IMR-90 (cell line): ENCODE data around the gene VOPP1. TPM values are rescaled to one million over a fixed set of nuclear protein-coding genes. Genes with fewer than 3 reads are reported as not detected.
A peak's percentile ranks its signal among the peaks of the same experiment; 100 is the strongest.

Experiments used
- ATAC-seq: fragments of 200-7000 bp; cut with Tn5 transposase; 2 replicates; pipeline ENCODE4 v1.9.1; 2020; ENCODE audit warnings: low read depth, mild to moderate bottlenecking, moderate library complexity
- BruUV-seq: library from RNA; stranded (reverse); fragments of 400-500 nt; replicated peaks from 2 replicates; lab custom pipeline; 2021; lab: Mats Ljungman, UMichigan
- CTCF ChIA-PET: fragments of 300-600 bp; formaldehyde crosslinking; extraction: SDS; loops from one replicate; lab custom pipeline; 2021; ENCODE audit warnings: antibody characterized with exemption; lab: Yijun Ruan, JAX
- POLR2A ChIA-PET: fragments of 300-600 bp; sonication (Branson Sonifier 250); formaldehyde crosslinking; loops from one replicate; lab custom pipeline; 2022; ENCODE audit warnings: antibody characterized with exemption; ENCODE audit not compliant: unreplicated experiment; lab: Charles Lee
- DNase-seq: peaks from one replicate; pipeline ENCODE4 v3.0.0; 2013
- H2AFZ ChIP-seq: replicated peaks from 2 replicates; pipeline ENCODE3; 2013; ENCODE audit warnings: low read length, mild to moderate bottlenecking; ENCODE audit not compliant: poor library complexity
- H2AK5ac ChIP-seq: 2 replicates; pipeline ENCODE4 v1.6.1; 2013; ENCODE audit warnings: low read depth, low read length, inconsistent platforms
- H2AK9ac ChIP-seq: replicated peaks from 2 replicates; pipeline ENCODE3; 2013; ENCODE audit warnings: mild to moderate bottlenecking, low read depth, low read length, moderate library complexity; ENCODE audit not compliant: poor library complexity
- H2BK120ac ChIP-seq: 2 replicates; pipeline ENCODE4 v1.6.1; 2013; ENCODE audit warnings: low read depth, low read length, inconsistent platforms
- H2BK15ac ChIP-seq: 3 replicates; pipeline ENCODE4 v1.6.1; 2013; ENCODE audit warnings: low read depth, low read length, inconsistent platforms
- H2BK20ac ChIP-seq: 2 replicates; pipeline ENCODE4 v1.6.1; 2013; ENCODE audit warnings: low read depth, mild to moderate bottlenecking, inconsistent platforms, low read length, moderate library complexity
- H2BK5ac ChIP-seq: 2 replicates; pipeline ENCODE4 v1.6.1; 2013; ENCODE audit warnings: mild to moderate bottlenecking, low read depth, low read length, inconsistent platforms; ENCODE audit not compliant: poor library complexity, severe bottlenecking
- H3K14ac ChIP-seq: replicated peaks from 2 replicates; pipeline ENCODE4 v1.6.1; 2013; ENCODE audit warnings: low read depth, low read length, inconsistent platforms
- H3K18ac ChIP-seq: 2 replicates; pipeline ENCODE4 v1.6.1; 2013; ENCODE audit warnings: low read depth, low read length, control low read depth
- H3K23ac ChIP-seq: 2 replicates; pipeline ENCODE4 v1.6.1; 2013; ENCODE audit warnings: low read depth, low read length, inconsistent platforms
- H3K27ac ChIP-seq: 2 replicates; pipeline ENCODE4 v1.5.1; 2013; ENCODE audit warnings: mild to moderate bottlenecking, control low read depth, low read length; ENCODE audit not compliant: insufficient read depth
- H3K27me3 ChIP-seq: 2 replicates; pipeline ENCODE4 v1.6.1; 2013; ENCODE audit warnings: low read length; ENCODE audit not compliant: control insufficient read depth, insufficient read depth
- H3K36me3 ChIP-seq: 2 replicates; pipeline ENCODE4 v1.6.1; 2013; ENCODE audit warnings: low read length, mixed read lengths; ENCODE audit not compliant: control insufficient read depth, insufficient read depth
- H3K4ac ChIP-seq: 2 replicates; pipeline ENCODE4 v1.6.1; 2013; ENCODE audit warnings: low read depth, low read length, inconsistent platforms
- H3K4me1 ChIP-seq: 2 replicates; pipeline ENCODE4 v1.6.1; 2013; ENCODE audit warnings: low read length, mixed read lengths; ENCODE audit not compliant: control insufficient read depth, insufficient read depth
- H3K4me2 ChIP-seq: 2 replicates; pipeline ENCODE4 v1.6.1; 2013; ENCODE audit warnings: low read depth, mild to moderate bottlenecking, control low read depth, low read length, moderate library complexity
- H3K4me3 ChIP-seq: 2 replicates; pipeline ENCODE4 v1.5.1; 2013; ENCODE audit warnings: low read depth, mild to moderate bottlenecking, control low read depth, low read length, moderate library complexity; ENCODE audit not compliant: insufficient read depth
- H3K56ac ChIP-seq: 2 replicates; pipeline ENCODE4 v1.6.1; 2013; ENCODE audit warnings: low read length, inconsistent platforms; ENCODE audit not compliant: insufficient read depth; ENCODE audit errors: extremely low read depth
- H3K79me1 ChIP-seq, 2 experiments: 2 replicates each; pipeline ENCODE4 v1.6.1; 2013; ENCODE audit warnings: low read length in 2 of 2, inconsistent platforms in 1 of 2, low read depth in 1 of 2
- H3K9ac ChIP-seq: 2 replicates; pipeline ENCODE4 v1.6.1; 2013; ENCODE audit warnings: low read depth, low read length, control low read depth
- H3K9me1 ChIP-seq: 2 replicates; pipeline ENCODE4 v1.6.1; 2013; ENCODE audit warnings: low read length, inconsistent platforms; ENCODE audit not compliant: insufficient read depth
- H3K9me3 ChIP-seq: 2 replicates; pipeline ENCODE4 v1.6.1; 2013; ENCODE audit warnings: low read length; ENCODE audit not compliant: control insufficient read depth, insufficient read depth
- H4K20me1 ChIP-seq: 2 replicates; pipeline ENCODE4 v1.6.1; 2013; ENCODE audit warnings: low read length, inconsistent platforms; ENCODE audit not compliant: insufficient read depth
- H4K5ac ChIP-seq: 2 replicates; pipeline ENCODE4 v1.6.1; 2013; ENCODE audit warnings: mild to moderate bottlenecking, low read depth, low read length, control low read depth
- H4K8ac ChIP-seq, 2 experiments: 2 replicates each; pipeline ENCODE4 v1.6.1; 2013; ENCODE audit warnings: low read depth in 2 of 2, low read length in 2 of 2, control low read depth in 1 of 2, inconsistent platforms in 1 of 2
- H4K91ac ChIP-seq: 2 replicates; pipeline ENCODE4 v1.6.1; 2013; ENCODE audit warnings: low read depth, low read length, inconsistent platforms; ENCODE audit not compliant: insufficient read depth
- BHLHE40 ChIP-seq: fragments of 150-350 bp; IDR thresholded peaks from 2 replicates; pipeline ENCODE4 v1.6.1; 2016; ENCODE audit warnings: mild to moderate bottlenecking, low read depth, low read length
- CHD1 ChIP-seq: IDR thresholded peaks from 2 replicates; pipeline ENCODE4 v1.6.1; 2012; ENCODE audit warnings: low read depth, low read length, improper control_type of control experiment
- CTCF ChIP-seq: conservative IDR thresholded peaks from 2 replicates; pipeline ENCODE4 v1.5.1; 2012; ENCODE audit warnings: mild to moderate bottlenecking, low read depth, low read length, improper control_type of control experiment
- RAD21 ChIP-seq: IDR thresholded peaks from 2 replicates; pipeline ENCODE4 v1.6.1; 2012; ENCODE audit warnings: low read length, improper control_type of control experiment
- WGBS, 2 experiments: methylation state at CpG; one replicate each; pipeline versions ENCODE4 v1.1.5 to v1.1.7; 2013; ENCODE audit warnings: missing lambda C conversion rate in 2 of 2; ENCODE audit not compliant: insufficient read length in 1 of 2; ENCODE audit errors: extremely low coverage in 2 of 2; 5-methylcytosine and 5-hydroxymethylcytosine counted together
- dilution Hi-C: fragments of 300-500 bp; cut with HindIII; formaldehyde crosslinking; loops from one replicate; pipeline ENCODE4 v1.14.3; 2018; ENCODE audit warnings: low sequenced_read_pairs; ENCODE audit not compliant: unreplicated experiment
- in situ Hi-C: fragments of 300-500 bp; cut with MboI; formaldehyde crosslinking; loops from 3 replicates; pipeline ENCODE4 v1.14.3; 2019; ENCODE audit warnings: low sequenced_read_pairs, inconsistent platforms, mixed read lengths
- intact Hi-C: fragments of 100-400 bp; cut with micrococcal nuclease; formaldehyde crosslinking; loops from 2 replicates; pipeline ENCODE4 v1.10.0; 2022
- polyA plus RNA-seq, 3 experiments: library from polyadenylated mRNA; depleted of rRNA; stranded (reverse); fragments of >200 nt; gene quantifications; 2 replicates each; pipeline ENCODE4 v1.2.3, GENCODE V29; 2012; ENCODE audit warnings: low replicate concordance in 1 of 3
- total RNA-seq: library from RNA; depleted of rRNA; stranded (reverse); fragments of >200 nt; gene quantifications from 2 replicates; pipeline ENCODE4 v1.2.3, GENCODE V29; 2012; rRNA removed

The VOPP1 gene
- total and polyA plus RNA-seq, 2 of the 4 experiments (the other 2 are of a cell fraction), result 60.2 to 94.5 TPM

- POLR2A ChIA-PET, result no interaction called here
- peak; percentile 30 for ATAC-seq
- WGBS, 2 experiments, result 8% methylated on average over 2 of the region's 5 CpGs; no CpG with 5 or more reads in 1 of the 2 experiments
These were observed 149.0 kb downstream of the VOPP1 start for GRCh38 chr7:55423277-55423711.

More at GRCh38 chr7:55423277-55423711, 149.0 kb downstream of the VOPP1 start:
- no peak overlapping the region for H2BK120ac ChIP-seq
- H3K9me1 ChIP-seq, result peaks cover 9% of the 10 kb centered on the region
- TF ChIP-seq CTCF (peak; percentile 37), BHLHE40 (peak; percentile 48; the same call in 1 of the 2 replicates), RAD21 (peak; percentile 25), CHD1 (no peak)
- no peak overlapping the region; the same call in 1 of the 2 replicates for H2AK5ac ChIP-seq
- DNase-seq, result peak; percentile 58
- no peak overlapping the region; the same call in 2 of the 3 replicates for H2BK15ac ChIP-seq
- no peak overlapping the region for H4K5ac ChIP-seq
- H2AK9ac ChIP-seq, result no peak overlapping the region
- H3K27me3 ChIP-seq, result no peaks in the 10 kb centered on the region
- H3K18ac ChIP-seq, result no peak overlapping the region
- H3K4me3 ChIP-seq, result no peak overlapping the region
- no peak overlapping the region; the same call in 1 of the 2 replicates for H3K23ac ChIP-seq
- no TSS peak for BruUV-seq
- CTCF ChIA-PET, result interaction anchor here (1.0 to 1.1 kb wide), 2 partner anchors 19 to 170 kb away, joined by 3 read pairs; no protein-coding TSS in a partner anchor
- no peaks in the 10 kb centered on the region for H3K9me3 ChIP-seq
- intact Hi-C loops (no loop called here), dilution Hi-C loops (no loop called here), in situ Hi-C loops (no loop called here)
- 0 out of 4 replicates have a peak, but pooled peaks cover 0 to 7% of the 10 kb centered on the region in 2 experiments for H3K79me1 ChIP-seq
- no peak overlapping the region for H3K4me2 ChIP-seq
- no peak overlapping the region for H3K56ac ChIP-seq
- H3K36me3 ChIP-seq, result peaks cover 7% of the 10 kb centered on the region
- H2AFZ ChIP-seq, result no peak overlapping the region
- H3K9ac ChIP-seq, result no peak overlapping the region
- peak overlapping the region in 1 of 2 experiments; percentile 15; a peak in 1 of 4 replicates for H4K8ac ChIP-seq
- 0 out of 2 replicates have a peak, but pooled peaks cover 3% of the 10 kb centered on the region for H4K20me1 ChIP-seq
- no peak overlapping the region; the same call in 1 of the 2 replicates for H3K14ac ChIP-seq
- H3K4ac ChIP-seq, result no peak overlapping the region
- 0 out of 2 replicates have a peak overlapping the region, but pooled peaks have one; percentile 2 for H4K91ac ChIP-seq
- H2BK20ac ChIP-seq, result no peak overlapping the region
- H2BK5ac ChIP-seq, result no peak overlapping the region
- H3K27ac ChIP-seq, result no peak overlapping the region
- H3K4me1 ChIP-seq, result peaks cover 16% of the 10 kb centered on the region

Other genes starting within 250 kb of the VOPP1 start
- gene LANCL2, start 207.2 kb downstream of the VOPP1 start, total RNA-seq, result 17.9 and 20.0 TPM in 2 replicates
- gene LANCL2, start 207.2 kb downstream of the VOPP1 start, polyA plus RNA-seq (2012; rRNA removed), result 11.7 and 13.6 TPM in 2 replicates